ENCODE results near the gene LCN10. TPM values are rescaled to one million over a fixed set of nuclear protein-coding genes. Genes with fewer than 3 reads are reported as not detected.

The LCN10 gene
- polyA plus RNA-seq, 4 donors, result 0.56 to 1.5 (median 1.2) TPM

DNA sequence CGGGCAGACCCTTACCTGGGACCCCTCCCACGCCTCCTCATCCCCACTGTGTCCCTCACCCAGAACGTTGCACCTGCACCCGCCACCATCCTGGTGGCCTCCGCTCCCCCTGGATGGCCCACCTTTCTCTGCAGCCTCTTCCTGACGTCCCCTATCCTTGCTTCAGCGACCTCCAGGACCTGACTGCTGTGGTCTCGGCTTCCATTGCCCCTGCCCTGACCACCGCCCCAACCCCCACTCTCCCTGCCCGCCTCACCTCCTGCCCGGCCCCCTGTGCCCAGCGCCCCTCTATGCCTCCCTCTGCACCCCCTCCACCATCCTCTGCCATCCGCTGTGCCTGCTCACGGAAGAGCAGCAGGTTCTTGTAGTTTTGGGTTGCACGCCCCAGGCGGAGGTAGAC is 2.2 kb downstream of the LCN10 start:
- DNase-seq (ENCODE audit: low read depth in 4 of 4, low spot score in 3 of 4), result no peak

DNA sequence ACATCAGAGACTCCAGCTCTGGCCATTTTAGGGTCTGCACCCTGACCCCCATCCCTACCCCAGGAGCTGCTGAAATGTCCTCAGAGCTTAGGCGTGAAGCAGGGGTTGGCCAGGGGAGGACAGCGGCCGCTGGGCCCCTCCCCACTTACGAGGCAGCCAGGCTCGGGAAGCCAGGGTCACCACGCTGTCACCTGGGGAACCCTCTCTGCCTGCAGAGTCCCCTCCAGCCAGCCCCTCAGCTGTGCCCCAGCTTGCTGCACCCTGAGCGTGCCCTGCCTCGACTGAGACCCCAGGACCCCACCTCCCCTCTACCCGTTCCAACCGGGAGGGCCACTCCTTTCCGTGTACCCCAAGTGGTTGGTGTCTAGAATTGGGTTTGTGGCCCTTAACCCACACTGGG is 2.7 kb downstream of the LCN10 start:
- DNase-seq (ENCODE audit: low read depth in 4 of 4, low spot score in 3 of 4), result no peak

DNA sequence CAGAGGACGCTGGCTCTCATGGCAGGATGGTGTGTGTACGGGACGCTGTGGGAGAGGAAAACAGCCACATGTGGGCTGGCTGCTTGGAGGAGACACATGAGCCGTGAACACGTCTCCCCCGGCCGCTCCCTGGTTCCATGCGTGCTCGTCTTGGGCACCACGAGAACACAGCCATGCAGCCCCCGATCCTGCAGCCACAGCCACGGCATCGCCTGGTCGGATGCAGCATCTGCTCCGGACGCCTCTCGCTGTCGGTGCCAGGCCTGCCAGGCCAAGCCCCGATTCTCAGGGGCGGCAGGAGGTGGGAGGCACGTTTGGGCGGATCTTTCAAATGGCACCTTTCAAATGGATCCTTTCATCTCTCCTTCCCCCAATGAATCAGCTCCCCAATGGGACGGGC is 3.2 kb downstream of the LCN10 start:
- no peak for DNase-seq (ENCODE audit: low read depth in 4 of 4, low spot score in 3 of 4)

DNA sequence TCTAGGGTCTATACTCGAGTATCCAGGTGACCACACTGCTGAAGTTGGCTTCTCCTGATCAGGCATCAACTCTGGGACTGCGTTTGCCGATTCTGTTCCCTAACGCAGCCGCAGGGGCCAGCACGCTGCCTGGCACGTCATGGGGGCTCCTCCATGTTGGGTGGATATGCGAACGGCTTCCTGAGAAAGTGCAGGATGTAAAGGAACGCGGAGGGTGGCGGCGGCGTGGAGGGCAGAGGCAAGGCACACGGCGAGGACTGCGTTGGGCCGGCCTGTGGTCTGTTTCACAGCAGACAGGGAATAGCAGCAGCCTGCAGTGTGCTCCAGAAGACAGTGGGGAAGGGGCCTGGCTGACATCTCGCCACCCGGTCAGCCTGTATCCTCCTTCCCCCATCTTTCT is 3.8 kb downstream of the LCN10 start:
- DNase-seq (ENCODE audit: low read depth in 4 of 4, low spot score in 3 of 4), result no peak

DNA sequence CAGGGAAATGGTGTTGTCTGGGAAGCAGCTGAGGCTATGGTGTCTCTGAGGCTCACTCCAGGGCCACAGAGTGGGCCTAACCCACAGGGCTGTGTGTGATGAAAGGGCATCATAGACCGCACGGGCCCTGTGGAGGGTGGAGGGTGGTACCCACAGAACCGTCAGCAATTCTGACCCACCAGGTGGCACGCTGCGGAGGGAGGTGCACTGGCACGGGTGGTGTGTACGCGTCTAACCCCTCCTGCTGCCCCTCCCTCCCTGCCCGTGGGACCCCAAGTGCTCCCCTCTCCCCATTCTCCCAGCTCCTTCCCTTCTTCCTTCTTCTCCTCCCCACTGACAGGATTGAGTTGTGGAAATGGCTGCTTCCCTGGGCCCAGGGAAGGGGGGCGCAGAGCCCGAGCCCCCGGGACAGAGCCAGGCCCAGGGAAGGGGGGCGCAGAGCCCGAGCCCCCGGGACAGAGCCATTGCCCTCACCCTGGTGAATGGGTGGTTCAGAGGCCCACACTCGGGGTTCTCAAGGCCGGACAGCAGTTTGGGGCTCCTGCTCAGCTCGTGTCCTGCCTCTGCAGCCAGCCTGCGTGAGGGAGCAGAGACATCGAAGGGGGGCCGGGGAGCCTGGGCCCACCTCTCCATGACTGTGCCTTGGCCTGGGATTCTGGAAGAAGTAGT is 6.8 kb downstream of the LCN10 start:
- no peak for DNase-seq (ENCODE audit: low read depth in 4 of 4, low spot score in 3 of 4)

DNA sequence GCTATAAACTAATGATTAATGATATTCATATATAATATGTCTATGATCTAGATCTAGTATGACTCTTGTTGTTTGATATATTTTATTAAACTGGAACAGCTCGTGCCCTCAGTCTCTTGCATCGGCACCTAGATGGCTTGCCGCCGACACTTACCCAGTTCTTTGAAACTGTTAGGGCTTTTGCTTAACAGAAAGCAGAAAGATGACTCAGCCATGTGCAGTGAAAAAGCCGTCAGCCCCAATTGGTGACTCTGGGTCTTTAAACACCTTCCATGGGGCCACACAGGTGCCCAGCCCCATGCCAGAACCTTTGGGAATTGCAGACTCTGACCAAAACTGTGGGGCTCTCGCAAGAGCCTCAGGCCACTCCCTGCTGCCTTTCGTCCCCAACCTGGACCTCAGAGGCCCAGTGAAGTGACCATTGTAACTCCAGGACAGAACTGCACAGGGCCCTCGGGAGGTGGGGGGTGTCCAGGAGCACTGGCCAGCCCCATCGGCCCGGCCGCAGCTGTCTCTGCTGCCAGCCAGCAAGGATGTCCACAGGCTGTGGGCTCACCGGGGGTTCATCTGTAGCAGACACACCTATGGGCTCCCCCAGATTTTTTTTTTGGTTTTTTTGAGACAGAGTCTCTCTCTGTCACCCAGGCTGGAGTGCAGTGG is 7.8 kb downstream of the LCN10 start:
- no peak for DNase-seq (ENCODE audit: low read depth in 4 of 4, low spot score in 3 of 4)

DNA sequence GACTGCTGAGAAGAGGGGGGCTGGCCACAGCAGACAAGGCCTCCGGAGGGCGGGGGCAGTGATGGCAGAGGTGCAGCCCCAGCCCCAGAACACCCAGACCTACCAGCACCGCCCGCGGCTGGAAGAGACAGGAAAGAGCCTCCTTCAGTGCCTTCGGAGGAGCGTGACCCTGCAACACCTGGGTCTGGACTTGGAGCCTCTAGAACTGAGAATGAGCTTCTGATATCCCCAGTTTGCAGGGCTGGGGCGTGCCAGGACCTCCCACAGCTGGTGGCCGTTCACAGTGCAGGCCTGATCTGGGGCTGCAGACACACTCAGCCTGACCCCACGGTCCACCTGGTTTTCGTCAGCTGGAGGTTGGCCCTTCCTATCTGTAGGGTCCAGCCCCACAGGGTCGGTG is 9.1 kb downstream of the LCN10 start:
- no peak for DNase-seq (ENCODE audit: low read depth in 4 of 4, low spot score in 3 of 4)

DNA sequence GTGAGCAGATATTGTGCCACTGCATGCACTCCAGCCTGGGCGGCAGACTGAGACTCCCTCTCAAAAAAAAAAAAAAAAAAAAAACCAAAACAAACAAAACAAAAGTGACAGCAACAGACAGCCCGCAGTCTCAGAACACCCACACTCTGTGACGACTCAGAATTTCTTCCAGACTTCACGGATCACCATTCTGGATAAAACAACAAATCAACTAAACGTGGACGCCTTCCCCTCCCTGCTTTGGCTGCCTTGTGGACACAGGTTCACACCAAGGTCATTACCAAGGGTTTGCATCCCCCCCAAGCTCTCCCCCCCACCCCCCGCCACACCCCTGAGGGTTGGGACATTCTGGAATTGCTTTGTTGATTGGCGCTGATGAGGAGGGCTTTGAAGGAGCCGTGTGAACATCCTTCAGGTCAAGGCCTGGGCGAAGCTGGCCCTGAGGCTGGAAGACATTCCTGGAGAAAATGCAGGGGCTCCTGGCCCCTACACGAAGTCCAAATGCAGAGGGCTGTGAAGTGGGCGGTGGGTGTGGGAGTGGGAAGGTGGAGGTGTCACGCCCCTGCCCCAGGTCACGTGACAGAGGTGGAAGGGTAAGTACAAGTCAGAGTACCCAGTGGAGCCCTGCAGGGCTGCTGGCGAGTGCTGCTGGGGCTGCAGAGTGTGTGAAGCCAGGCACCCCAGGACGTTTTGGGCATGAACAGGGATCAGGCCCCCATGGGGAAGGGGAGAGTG is 10.1 kb downstream of the LCN10 start:
- DNase-seq (ENCODE audit: low read depth in 4 of 4, low spot score in 3 of 4), result no peak

DNA sequence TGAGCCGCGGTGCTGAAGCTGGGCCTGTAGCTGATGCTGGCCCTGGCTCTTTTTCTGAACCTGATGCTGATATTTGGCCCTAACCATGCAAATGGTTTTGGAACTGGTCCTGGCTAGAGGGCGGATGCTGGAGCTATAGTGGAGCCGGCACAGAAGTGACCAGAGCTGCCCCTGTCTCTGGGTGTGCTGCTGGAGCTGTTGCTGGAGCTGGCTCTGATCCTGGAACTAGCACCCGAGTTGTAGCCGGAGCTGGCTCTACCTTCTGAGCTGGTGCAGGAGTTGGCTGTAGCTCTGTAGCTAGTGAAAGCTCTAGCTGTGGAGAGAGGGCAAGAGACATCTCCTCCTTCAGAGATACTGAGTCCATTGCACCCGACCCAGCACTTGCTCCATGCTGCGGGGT is 12.8 kb downstream of the LCN10 start:
- DNase-seq (ENCODE audit: low read depth in 4 of 4, low spot score in 3 of 4), result no peak

DNA sequence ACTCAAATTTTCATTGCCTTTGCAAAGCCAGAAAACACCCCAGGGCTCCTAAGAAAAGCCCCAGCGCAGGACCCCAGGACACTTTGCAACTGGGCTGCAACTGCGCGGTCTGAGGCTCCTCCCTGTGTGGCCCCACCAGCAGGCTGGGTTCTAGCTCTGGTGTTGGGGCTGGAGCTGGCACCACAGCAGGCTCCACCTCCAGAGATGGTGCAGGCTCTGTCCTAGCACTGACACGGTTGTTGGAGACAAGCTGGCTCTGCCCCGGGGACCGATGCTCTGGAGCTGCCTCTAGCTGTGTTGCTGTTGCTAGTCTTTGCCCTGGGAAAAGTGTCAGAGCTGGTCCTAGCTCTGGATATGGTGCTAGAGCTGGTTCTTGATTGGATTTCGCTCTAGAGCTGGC is 13.6 kb downstream of the LCN10 start:
- DNase-seq (ENCODE audit: low read depth in 4 of 4, low spot score in 3 of 4), result no peak

DNA sequence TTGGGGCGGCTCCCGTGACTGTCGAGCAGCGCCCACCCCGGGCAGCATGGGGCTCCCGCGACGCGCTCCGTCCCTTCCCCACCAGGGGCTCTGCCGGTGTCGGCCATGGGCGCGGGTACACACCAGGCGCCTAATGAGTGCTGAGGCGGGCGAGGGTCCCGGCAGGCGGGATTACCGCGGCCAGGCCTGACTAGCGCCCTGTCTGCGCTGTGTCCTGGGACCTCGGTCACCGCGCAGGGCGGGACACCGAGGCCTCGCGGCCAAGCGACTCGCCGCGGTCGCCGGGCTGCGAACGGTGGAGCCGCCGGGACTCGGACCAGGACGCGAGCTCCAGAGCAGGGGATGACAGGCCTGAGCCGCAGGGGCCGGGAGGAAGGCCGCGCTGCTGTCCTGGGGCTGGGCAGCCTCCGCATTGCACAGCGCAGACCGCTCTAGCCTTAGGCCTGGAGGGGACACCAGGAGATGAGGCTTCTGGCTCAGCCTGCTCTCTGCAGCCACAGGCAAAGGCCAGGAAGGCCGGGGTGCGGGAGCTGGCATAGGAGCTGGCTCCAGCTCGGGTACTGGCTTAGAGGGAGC is 14.1 kb downstream of the LCN10 start:
- DNase-seq (ENCODE audit: low read depth in 4 of 4, low spot score in 3 of 4), result no peak

DNA sequence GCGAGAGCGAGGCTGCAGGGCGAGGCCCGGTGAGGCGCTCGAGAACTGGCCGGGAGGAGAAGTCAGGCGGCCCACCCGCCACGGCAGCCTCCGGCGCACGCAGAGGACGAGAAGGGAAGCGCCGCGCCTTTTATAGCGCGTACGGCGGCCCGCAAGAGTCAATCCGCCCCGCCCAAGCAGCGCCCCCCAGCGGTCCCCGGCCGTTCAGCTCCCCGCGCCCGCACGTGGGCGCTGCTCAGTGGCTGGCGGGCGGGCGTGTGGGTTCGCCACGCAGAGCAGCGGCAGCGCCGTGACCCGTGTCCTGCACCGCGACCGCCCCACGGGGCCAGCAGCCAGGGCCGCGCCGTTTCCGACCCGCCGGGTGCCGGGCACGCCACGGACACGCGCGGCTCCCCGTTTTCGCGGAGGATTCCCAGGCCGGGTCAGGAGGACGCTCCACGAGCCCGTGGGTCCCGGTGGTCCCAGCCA is 14.6 kb downstream of the LCN10 start:
- DNase-seq (ENCODE audit: low read depth in 4 of 4, low spot score in 3 of 4), result peak; percentile 72 to 79 (median 74)

DNA sequence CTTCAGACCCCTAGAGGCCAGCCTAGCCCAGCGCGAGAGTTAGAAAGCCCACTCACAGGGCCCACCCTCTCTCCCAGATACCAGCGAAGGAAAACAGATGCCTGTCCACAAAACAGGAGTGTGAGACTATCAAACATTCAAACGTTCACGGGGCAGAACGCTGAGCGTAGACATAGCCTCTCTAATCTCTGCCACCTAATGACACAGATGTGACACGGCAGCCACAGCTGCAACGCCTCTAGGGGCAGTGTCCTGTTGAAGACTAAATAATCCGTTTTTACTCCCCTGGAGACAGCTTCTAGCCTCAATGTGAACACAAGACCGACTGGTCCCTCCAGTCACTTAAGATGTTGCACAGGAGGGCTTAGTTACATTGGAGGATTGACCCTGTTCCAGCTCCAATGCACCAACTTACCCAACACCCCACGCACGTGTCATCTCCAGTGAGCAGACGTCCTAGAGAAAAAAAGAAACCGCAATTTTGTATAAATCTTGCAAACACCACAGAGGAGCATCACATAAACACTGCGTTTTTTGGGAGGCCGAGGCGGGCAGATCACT is 16.0 kb downstream of the LCN10 start:
- DNase-seq (ENCODE audit: low read depth in 4 of 4, low spot score in 3 of 4), result no peak

DNA sequence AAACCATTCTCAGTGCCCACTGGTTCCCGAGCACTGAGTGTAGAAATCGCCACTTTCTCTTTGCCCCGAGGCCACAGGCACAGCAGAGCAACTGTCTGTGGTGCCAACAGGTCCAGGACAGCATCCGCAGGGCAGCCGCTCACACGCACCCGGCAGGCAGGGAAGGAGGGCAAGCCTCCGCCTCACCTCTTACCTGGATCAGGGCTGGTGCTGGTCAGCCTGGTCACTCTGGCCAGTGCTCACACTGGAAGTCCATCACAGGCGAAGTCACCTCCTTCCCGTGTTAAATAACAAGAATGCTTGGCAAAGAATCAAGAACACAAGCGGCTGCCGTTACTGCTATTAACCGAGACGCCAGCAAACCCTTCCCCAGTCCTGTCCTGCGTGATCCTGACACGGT is 16.6 kb downstream of the LCN10 start:
- DNase-seq (ENCODE audit: low read depth in 4 of 4, low spot score in 3 of 4), result no peak

DNA sequence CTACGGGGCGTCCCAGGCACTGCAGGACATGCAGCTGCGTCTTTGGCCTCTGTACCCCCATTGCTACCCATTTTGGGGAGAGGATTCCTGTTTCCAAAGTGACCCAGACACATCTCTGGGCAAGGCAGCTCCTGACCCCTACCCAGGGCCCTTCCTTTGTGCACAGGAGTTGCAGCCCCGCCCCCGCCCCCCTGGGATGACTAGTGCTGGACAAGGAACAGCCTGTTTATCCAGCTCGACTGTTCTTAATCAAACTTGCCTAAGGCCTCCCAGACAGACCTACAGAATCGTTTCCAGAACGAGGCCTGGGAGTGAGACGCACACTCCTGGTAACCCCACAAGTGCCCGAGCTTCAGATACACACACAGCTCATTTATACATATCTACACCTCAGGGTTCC is 17.1 kb downstream of the LCN10 start:
- DNase-seq (ENCODE audit: low read depth in 4 of 4, low spot score in 3 of 4), result no peak

DNA sequence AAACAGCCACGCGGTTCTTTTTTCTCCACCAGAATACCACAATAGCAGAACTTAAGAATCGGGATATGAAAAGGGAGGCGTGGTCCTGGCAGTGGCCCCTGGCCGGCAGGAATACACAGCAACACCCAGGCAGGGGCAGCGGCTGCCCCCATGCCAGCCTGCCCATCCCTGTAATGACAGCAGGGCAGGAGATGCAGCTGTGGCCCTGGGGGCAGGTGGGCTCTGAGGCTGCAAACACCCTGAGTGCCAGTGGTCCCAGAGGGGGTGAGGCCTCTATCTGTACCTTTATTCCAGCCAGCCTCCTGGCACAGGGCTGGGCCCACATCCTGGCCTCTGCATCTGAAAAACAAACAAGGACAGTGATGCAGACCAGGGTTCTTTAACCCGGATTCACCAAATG is 18.0 kb downstream of the LCN10 start:
- no peak for DNase-seq (ENCODE audit: low read depth in 4 of 4, low spot score in 3 of 4)

DNA sequence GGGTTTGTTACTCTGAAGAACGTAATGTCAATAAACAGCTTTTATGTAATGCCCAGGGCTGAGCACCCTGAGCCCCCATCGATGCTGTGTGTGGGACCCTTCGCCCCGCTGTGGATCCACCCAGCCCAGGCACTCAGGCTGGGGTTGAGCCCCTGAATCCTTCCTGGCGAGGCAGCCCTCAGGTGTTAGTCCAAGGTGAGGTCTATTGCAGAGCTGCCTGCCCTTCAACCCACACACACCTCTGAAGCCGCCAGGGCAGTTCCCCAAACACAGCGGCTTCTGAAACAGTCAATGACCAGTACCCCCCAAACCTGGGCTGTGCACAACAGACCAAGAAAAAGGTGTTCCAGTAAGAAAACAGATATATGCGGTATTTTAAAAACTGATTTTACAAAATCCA is 18.8 kb downstream of the LCN10 start:
- DNase-seq (ENCODE audit: low read depth in 4 of 4, low spot score in 3 of 4), result no peak

DNA sequence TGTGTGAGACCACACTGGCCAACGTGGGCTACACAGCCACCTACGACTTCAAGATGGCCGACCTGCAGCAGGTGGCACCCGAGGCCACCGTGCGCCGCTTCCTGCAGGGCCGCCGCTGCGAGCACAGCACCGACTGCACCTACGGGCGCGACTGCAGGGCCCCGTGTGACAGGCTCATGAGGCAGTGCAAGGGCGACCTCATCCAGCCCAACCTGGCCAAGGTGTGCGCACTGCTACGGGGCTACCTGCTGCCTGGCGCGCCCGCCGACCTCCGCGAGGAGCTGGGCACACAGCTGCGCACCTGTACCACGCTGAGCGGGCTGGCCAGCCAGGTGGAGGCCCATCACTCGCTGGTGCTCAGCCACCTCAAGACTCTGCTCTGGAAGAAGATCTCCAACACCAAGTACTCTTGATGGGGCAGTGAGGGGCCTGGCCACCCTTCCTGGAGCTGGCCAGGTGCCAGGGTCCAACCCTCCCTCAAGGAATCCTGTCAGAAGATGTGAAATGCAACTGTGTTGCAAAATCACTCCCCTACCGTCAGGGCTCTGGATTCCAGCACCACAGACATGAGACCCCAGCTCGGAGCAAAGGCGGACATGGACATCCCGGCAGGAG is 19.3 kb downstream of the LCN10 start:
- no peak for DNase-seq (ENCODE audit: low read depth in 4 of 4, low spot score in 3 of 4)

DNA sequence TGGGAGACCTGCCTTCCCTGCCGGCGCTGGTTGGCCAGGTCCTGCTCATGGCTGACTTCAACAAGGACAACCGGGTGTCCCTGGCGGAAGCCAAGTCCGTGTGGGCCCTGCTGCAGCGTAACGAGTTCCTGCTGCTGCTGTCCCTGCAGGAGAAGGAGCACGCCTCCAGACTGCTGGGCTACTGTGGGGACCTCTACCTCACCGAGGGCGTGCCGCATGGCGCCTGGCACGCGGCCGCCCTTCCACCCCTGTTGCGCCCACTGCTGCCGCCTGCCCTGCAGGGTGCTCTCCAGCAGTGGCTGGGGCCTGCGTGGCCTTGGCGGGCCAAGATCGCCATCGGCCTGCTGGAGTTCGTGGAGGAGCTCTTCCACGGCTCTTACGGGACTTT is 19.8 kb downstream of the LCN10 start:
- no peak for DNase-seq (ENCODE audit: low read depth in 4 of 4, low spot score in 3 of 4)

DNA sequence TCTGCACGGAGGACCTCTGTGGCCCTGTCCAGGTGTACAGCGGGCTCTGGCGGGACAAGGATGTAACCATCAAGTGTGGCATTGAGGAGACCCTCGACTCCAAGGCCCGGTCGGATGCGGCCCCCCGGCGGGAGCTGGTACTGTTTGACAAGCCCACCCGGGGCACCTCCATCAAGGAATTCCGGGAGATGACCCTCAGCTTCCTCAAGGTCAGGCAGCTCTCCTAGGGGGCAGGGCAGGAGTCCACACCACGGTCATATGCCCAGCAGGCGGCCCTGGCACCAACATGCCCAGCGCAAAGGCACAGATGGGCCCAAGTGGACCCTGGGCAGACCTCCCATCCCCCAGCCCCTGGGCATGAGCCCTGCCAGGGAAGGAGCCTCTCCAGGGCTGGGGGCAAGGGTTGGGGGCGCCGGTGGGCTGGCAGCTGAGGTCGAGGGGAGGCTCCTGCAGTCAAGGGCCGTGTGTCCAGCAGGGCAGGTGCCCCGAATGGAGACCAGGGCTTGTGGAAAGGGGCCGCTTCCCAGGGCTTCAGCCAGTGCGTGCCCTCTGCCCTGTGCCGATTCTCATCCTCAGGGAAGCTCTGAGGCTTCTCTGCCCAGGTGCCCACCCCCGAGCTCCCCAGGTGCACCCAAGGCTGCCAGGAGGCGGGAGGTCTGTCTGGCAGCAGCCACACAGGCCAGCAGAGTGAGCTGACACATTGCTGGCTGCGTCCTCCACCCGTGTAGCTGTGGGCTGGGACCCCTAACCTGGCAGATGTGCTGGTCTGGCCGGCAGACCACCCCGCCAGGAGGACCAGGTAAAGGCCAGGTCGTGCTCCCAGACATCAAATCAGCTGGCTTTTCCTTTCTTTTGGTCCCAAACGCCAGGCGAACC is 20.4 kb downstream of the LCN10 start:
- DNase-seq (ENCODE audit: low read depth in 4 of 4, low spot score in 3 of 4), result no peak
